HG03139 (cell line): ENCODE data around the gene ST6GALNAC3.
"Not testable (repeated sequence)": the region's sequence is repeated elsewhere in the genome, so short reads cannot be mapped to it uniquely, and the experiment has no call there.

Source experiments
- ATAC-seq: cut with Tn5 transposase; IDR thresholded peaks from one replicate; pipeline ENCODE4 v1.9.1; 2021; ENCODE audit not compliant: unreplicated experiment

The ST6GALNAC3 gene

DNA sequence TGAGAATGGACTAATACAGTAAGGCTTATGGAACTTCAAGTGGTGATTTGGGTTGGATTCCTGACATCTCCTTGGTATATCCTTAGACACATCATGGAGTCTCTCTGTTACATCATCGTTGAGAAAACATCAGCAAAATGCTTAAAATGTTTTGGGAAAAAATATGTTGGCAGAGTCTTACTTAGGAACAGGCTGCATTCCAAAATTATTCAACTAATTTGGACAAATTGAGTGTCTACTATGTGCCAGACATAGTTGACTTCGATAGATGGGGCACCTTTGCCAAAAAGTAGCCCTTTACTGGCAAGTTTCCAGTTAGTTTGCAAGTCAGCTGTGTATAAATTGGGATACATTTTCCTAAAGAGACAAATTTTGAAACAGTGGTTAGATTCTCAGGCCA, 539.3 kb downstream of the ST6GALNAC3 start:
- no peak for ATAC-seq

- ATAC-seq = no peak
Measured at GRCh38 chr1:76615253-76616035, 540.9 kb downstream of the ST6GALNAC3 start.

DNA sequence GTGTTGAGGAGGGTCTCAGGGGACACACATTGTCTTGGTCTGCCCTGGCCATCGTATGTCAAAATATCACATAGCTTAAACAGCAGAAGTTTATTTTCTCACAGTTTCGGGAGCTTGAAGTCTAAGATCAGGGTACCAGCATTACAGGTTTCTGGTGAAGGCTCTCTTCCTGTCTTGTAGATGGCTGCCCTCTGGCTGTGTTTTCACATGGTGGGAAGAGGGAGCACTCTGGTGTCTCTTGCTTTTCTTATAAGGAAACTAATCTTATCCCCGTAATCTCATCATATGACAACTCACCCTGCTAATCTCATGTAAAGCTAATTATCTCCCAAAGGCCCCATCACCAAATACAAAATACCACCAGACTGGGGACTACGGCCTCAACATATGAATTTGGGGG, 545.8 kb downstream of the ST6GALNAC3 start:
- ATAC-seq = no peak

GRCh38 chr1:76622774-76623528, 548.4 kb downstream of the ST6GALNAC3 start:
- no peak for ATAC-seq

- ATAC-seq = no peak
Measured at GRCh38 chr1:76625886-76626678, 551.5 kb downstream of the ST6GALNAC3 start.

GRCh38 chr1:76627498-76627897, 553.0 kb downstream of the ST6GALNAC3 start:
- no peak for ATAC-seq

DNA sequence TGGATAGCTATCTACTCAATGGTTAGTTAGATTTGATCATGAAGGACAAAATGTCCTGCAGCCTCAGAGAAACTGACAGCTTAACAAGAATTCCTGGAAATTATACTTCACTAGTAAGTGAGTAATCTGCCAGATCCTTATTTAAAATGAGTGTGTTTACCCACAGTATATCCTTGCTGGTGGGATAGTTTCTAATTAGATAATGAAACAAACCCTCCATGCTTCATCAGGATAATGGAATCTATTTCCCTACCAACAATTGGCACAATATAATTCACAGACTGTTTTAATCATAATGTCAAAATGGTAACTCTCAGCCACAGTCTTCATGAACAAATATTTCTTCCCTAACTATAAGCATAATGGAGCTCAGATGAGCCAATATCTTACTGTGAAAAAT, 553.4 kb downstream of the ST6GALNAC3 start:
- ATAC-seq = no peak

- no peak for ATAC-seq
Measured at GRCh38 chr1:76632136-76632535, 557.6 kb downstream of the ST6GALNAC3 start.

GRCh38 chr1:76635784-76636183, 561.2 kb downstream of the ST6GALNAC3 start:
- no peak for ATAC-seq

- no peak for ATAC-seq
Measured at GRCh38 chr1:76639181-76639580, 564.6 kb downstream of the ST6GALNAC3 start.

- no peak for ATAC-seq
Measured at GRCh38 chr1:76640092-76640491, 565.5 kb downstream of the ST6GALNAC3 start.

DNA sequence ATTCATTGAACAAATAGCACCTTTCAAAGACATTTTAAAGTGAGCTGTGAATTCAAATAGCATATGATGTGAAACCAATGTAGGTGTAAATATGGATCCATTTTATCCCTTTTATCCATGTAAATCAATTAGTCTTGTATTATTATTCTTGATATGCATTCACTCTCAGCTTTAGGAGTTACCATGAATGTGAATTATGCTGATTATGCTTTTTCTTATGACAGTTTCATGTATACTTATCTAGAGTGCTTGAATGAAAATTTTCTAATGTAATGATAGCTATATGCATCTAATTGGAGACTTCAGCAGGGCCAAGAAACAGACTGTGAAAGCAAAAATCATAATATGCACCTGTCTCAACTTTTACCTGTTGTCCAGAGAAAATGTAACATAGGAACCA, 566.2 kb downstream of the ST6GALNAC3 start:
- ATAC-seq = no peak

GRCh38 chr1:76644139-76644538, 569.6 kb downstream of the ST6GALNAC3 start:
- ATAC-seq = no peak

DNA sequence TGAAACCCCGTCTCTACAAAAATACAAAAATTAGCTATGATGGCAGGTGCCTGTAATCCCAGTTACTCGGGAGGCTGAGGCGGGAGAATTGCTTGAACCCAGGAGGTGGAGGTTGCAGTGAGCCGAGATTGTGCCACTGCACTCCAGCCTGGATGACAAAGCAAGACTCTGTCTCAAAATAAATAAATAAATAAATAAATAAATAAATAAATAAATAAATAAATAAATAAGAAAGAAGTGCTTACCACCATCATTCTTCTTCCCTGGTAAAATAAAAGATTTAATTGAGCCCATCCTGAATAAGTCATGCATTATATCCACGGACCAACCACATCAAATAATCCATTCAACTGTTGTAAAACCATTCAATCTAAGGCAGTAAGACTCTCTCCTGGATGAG, 578.3 kb downstream of the ST6GALNAC3 start:
- not testable (repeated sequence) for ATAC-seq

GRCh38 chr1:76657623-76658022, 583.1 kb downstream of the ST6GALNAC3 start:
- no peak for ATAC-seq

GRCh38 chr1:76659171-76659940, 584.8 kb downstream of the ST6GALNAC3 start:
- ATAC-seq = no peak

- ATAC-seq = no peak
Measured at GRCh38 chr1:76661531-76661930, 587.0 kb downstream of the ST6GALNAC3 start.

DNA sequence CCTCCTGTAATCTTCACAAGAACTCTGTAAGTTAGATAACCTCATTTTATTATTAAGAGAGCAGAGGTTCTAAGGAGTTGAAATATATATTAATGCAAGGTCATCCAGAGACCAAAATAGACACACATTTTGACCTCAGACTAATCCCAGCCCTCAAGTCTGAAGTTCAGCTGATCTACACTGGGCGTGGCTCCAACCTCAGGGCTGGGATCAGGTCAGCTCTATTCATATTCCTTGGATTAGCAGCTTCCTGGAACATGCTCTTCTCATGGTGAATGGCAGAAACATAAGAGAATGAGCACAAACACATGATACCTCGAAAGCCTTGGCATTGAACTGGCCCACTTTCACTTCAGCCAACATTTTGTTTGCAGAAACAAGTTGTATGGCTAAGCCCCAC, 592.0 kb downstream of the ST6GALNAC3 start:
- ATAC-seq = no peak

GRCh38 chr1:76668046-76668445, 593.5 kb downstream of the ST6GALNAC3 start:
- peak; percentile 84 for ATAC-seq

- ATAC-seq = no peak
Measured at GRCh38 chr1:76669131-76669530, 594.6 kb downstream of the ST6GALNAC3 start.
